ENCODE measurements around the gene UQCRHL. TPM values are rescaled to one million over a fixed set of nuclear protein-coding genes. Genes with fewer than 3 reads are reported as not detected.

UQCRHL gene
- total RNA-seq, 2 donors from 2014 or later: 1.6 to 3.7 TPM

DNA sequence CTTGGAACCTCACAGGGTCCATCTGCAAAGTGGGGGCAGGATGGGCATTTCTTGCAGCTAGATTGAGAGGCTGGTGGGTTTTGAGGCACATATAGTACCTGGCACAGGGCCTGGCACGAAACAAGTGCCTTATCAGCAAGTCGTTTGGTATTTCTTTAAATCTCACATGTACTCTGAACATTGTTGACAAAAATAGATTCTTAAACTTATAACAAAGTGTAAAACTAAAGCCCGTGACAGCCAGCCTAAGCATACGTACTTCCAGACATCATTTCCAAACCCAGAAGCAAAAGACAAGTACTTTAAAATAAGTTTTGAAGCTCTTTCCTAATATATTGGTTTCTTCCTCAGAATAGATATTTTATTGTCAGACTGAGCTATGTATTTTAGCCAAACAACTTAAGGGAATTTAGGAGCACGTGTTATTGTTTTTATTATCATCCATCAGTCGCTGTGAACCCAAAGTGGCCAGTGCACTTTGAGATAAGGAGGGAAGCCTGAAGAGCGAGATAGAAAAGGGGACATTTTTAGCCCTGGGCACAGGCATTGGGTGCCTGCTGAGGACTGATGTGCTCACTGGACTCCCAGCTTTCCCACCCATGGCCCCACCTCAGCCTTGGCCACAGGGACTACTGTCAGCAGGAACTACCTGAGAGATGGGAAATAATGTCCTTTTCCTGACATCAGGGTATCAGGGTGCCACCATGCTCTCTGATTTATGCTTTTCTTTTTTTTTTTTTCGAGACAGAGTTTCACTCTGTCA lies 45.9 kb downstream of the UQCRHL start:
- DNase-seq: no peak
- H3K4me3 Mint-ChIP-seq: no peak overlapping the region
- H3K27me3 Mint-ChIP-seq (ENCODE audit: insufficient read depth): peaks cover 8% of the 10 kb centered on the region
- Histone ChIP-seq H3K9ac (ENCODE audit: extremely low read depth, low read length, poor library complexity, severe bottlenecking) (no peak overlapping the region), H3K27me3 (ENCODE audit: control insufficient read depth, insufficient read depth, low read length, poor library complexity, severe bottlenecking) (no peaks in the 10 kb centered on the region), H3K36me3 (ENCODE audit: control insufficient read depth, insufficient read depth, low read length) (peaks cover 46% of the 10 kb centered on the region), H3K27ac (ENCODE audit: low read depth, low read length) (no peak overlapping the region), H3K4me1 (ENCODE audit: control insufficient read depth, insufficient read depth, low read length) (peaks cover 13% of the 10 kb centered on the region), H3K4me3 (ENCODE audit: low read length) (peak overlapping the region; percentile 93), H3K9me3 (ENCODE audit: control insufficient read depth, low read length) (no peaks in the 10 kb centered on the region)
- H3K9me3 Mint-ChIP-seq: no peaks in the 10 kb centered on the region
- no peak overlapping the region for H3K27ac Mint-ChIP-seq
- peaks cover 29% of the 10 kb centered on the region for H3K4me1 Mint-ChIP-seq
- WGBS, 2 experiments (ENCODE audit: insufficient coverage in 1 of 2, insufficient read length in 1 of 2): 91 to 100% methylated on average over 4 to 8 of the region's 8 CpGs
- peaks cover 27% of the 10 kb centered on the region for H3K36me3 Mint-ChIP-seq (ENCODE audit: low read depth)
- TF ChIP-seq, protein P1, sequence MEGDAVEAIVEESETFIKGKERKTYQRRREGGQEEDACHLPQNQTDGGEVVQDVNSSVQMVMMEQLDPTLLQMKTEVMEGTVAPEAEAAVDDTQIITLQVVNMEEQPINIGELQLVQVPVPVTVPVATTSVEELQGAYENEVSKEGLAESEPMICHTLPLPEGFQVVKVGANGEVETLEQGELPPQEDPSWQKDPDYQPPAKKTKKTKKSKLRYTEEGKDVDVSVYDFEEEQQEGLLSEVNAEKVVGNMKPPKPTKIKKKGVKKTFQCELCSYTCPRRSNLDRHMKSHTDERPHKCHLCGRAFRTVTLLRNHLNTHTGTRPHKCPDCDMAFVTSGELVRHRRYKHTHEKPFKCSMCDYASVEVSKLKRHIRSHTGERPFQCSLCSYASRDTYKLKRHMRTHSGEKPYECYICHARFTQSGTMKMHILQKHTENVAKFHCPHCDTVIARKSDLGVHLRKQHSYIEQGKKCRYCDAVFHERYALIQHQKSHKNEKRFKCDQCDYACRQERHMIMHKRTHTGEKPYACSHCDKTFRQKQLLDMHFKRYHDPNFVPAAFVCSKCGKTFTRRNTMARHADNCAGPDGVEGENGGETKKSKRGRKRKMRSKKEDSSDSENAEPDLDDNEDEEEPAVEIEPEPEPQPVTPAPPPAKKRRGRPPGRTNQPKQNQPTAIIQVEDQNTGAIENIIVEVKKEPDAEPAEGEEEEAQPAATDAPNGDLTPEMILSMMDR (conservative IDR thresholded peaks at IDR 0.05): no peak

DNA sequence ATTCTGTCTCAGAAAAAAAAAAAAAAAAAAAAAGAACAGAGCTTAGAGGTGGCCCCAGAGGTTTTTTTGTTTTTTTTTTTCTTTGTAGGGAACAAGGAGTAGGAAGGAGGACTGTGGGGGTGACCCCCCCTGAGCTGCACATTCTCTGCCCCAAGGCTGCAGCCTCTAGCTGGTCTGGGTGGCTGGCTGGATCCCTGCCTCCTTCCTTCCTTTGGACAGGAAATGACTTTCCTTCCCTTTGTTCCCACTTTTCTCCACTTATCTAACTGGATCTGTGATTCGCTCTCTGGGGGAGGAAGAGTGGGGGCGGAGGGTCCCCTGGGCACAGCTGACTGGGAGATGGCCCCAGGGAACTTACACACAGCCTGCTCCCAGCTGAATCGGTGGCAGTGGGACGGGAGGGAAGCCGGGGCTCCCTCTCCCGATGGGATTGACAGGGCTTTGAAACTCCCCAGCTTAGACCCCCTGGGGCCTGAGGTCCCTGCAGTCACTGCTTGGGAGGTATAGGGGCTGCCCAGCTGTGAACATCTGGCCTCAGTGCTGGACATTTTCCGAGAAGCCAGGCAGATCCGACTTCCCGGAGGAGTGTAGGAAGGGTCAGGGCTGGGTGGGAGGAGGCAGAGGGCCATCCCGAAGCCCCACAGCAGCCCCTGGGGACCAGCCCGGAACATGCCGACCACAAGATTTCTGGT lies 46.8 kb downstream of the UQCRHL start:
- Histone ChIP-seq H3K4me3 (ENCODE audit: low read length) (peak overlapping the region; percentile 93), H3K9me3 (ENCODE audit: control insufficient read depth, low read length) (no peaks in the 10 kb centered on the region), H3K36me3 (ENCODE audit: control insufficient read depth, insufficient read depth, low read length) (peaks cover 39% of the 10 kb centered on the region), H3K4me1 (ENCODE audit: control insufficient read depth, insufficient read depth, low read length) (peaks cover 13% of the 10 kb centered on the region), H3K27ac (ENCODE audit: low read depth, low read length) (no peak overlapping the region), H3K27me3 (ENCODE audit: control insufficient read depth, insufficient read depth, low read length, poor library complexity, severe bottlenecking) (no peaks in the 10 kb centered on the region), H3K9ac (ENCODE audit: extremely low read depth, low read length, poor library complexity, severe bottlenecking) (peak overlapping the region; percentile 80)
- WGBS, 2 experiments (ENCODE audit: insufficient coverage in 1 of 2, insufficient read length in 1 of 2): 63 to 72% methylated on average over 5 to 12 of the region's 12 CpGs
- peak overlapping the region; percentile 78 for H3K4me3 Mint-ChIP-seq
- H3K27ac Mint-ChIP-seq: peak overlapping the region; percentile 87
- TF ChIP-seq, protein P1 (conservative IDR thresholded peaks at IDR 0.05): no peak
- H3K36me3 Mint-ChIP-seq (ENCODE audit: low read depth): peaks cover 23% of the 10 kb centered on the region
- peaks cover 14% of the 10 kb centered on the region for H3K27me3 Mint-ChIP-seq (ENCODE audit: insufficient read depth)
- no peaks in the 10 kb centered on the region for H3K9me3 Mint-ChIP-seq
- H3K4me1 Mint-ChIP-seq: peaks cover 35% of the 10 kb centered on the region
- peak; percentile 68 for DNase-seq

DNA sequence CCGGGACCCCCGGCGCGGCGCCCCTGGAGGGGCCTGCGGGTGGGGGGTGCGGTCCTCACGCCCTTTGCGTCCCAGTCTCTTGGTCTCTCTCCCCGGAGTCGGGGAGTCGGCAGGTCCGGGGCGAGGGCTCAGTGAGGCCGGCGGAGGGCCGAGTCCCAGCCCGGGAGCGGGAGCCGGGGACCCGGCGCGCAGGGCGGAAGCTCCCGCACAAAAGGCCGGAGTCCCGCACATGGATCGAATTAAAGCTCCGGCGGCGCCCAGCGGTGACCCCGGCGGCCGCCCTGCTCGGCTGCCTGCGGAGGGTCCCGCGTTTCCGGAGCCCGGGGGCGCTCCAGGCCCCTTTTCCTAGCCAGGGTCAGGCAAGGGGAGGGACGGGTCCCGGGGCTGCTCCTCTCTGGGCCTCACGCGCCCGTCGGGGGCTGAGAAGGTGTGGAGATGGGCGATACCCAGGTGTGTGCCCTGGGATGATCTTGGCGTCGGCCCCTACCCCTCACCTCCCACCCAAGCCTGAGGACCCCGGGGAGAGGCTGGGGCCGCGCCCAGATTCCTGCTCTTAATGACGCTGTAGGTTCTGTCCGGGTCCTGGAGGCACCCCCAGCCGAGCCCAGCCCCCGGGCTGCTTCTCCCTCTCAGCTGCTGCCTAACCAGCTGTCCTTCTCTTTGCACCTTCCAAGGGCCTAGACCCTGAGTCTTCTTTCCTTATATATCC lies 48.3 kb downstream of the UQCRHL start:
- whole genome bisulfite sequencing, 2 experiments (ENCODE audit: insufficient coverage in 1 of 2, insufficient read length in 1 of 2): 0 to 1% methylated on average over 4 to 54 of the region's 58 CpGs
- TF ChIP-seq, protein P1 (conservative IDR thresholded peaks at IDR 0.05): no peak
- Mint-ChIP-seq H3K4me1 (peaks cover 33% of the 10 kb centered on the region), H3K27me3 (ENCODE audit: insufficient read depth) (peaks cover 18% of the 10 kb centered on the region), H3K4me3 (peak overlapping the region; percentile 78), H3K36me3 (ENCODE audit: low read depth) (peaks cover 11% of the 10 kb centered on the region), H3K9me3 (peaks cover 1% of the 10 kb centered on the region), H3K27ac (peak overlapping the region; percentile 88)
- Histone ChIP-seq H3K9me3 (ENCODE audit: control insufficient read depth, low read length) (no peaks in the 10 kb centered on the region), H3K27me3 (ENCODE audit: control insufficient read depth, insufficient read depth, low read length, poor library complexity, severe bottlenecking) (no peaks in the 10 kb centered on the region), H3K36me3 (ENCODE audit: control insufficient read depth, insufficient read depth, low read length) (peaks cover 23% of the 10 kb centered on the region), H3K4me1 (ENCODE audit: control insufficient read depth, insufficient read depth, low read length) (peaks cover 13% of the 10 kb centered on the region), H3K4me3 (ENCODE audit: low read length) (peak overlapping the region; percentile 93), H3K9ac (ENCODE audit: extremely low read depth, low read length, poor library complexity, severe bottlenecking) (peak overlapping the region; percentile 80), H3K27ac (ENCODE audit: low read depth, low read length) (no peak overlapping the region)
- DNase-seq: no peak
